CD14-positive monocyte (primary cell): ENCODE data around the gene DYNC1H1. TPM values are rescaled to one million over a fixed set of nuclear protein-coding genes. Genes with fewer than 3 reads are reported as not detected.

Experiments
- DNase-seq, 3 donors: peaks; one replicate each; pipeline ENCODE4 v3.0.0-alpha.2; 2011 to 2022
- H2AFZ ChIP-seq: 2 replicates; pipeline ENCODE4 v1.6.0; 2012; ENCODE audit warnings: mild to moderate bottlenecking, low read depth, low read length, inconsistent platforms; ENCODE audit not compliant: insufficient read depth, poor library complexity, severe bottlenecking
- H3K27ac ChIP-seq, 2 donors: 1 replicate in 1 of 2; 2 replicates in 1 of 2; pipeline ENCODE4 v1.5.1; 2012 to 2013; ENCODE audit warnings: low read length in 2 of 2, control low read depth in 1 of 2, inconsistent platforms in 1 of 2, low read depth in 1 of 2, mild to moderate bottlenecking in 1 of 2
- H3K27me3 ChIP-seq, 2 donors: one replicate each; pipeline versions ENCODE4 v1.6.0 to v1.6.1; 2011 to 2013; ENCODE audit warnings: low read length in 2 of 2; ENCODE audit not compliant: control insufficient read depth in 2 of 2, insufficient read depth in 2 of 2
- H3K36me3 ChIP-seq, 2 donors: replicated peaks in 1 of 2; 1 replicate in 1 of 2; 2 replicates in 1 of 2; pipeline versions ENCODE4 v1.5.1 to v1.6.1; 2012 to 2013; ENCODE audit warnings: low read length in 2 of 2, control low read depth in 1 of 2, inconsistent platforms in 1 of 2, mild to moderate bottlenecking in 1 of 2; ENCODE audit not compliant: insufficient read depth in 2 of 2, control insufficient read depth in 1 of 2
- H3K4me1 ChIP-seq, 2 donors: 1 replicate in 1 of 2; 2 replicates in 1 of 2; pipeline versions ENCODE4 v1.5.1 to v1.6.1; 2012 to 2013; ENCODE audit warnings: low read length in 2 of 2, control low read depth in 1 of 2, inconsistent platforms in 1 of 2, mild to moderate bottlenecking in 1 of 2, moderate library complexity in 1 of 2; ENCODE audit not compliant: insufficient read depth in 2 of 2, control insufficient read depth in 1 of 2
- H3K4me2 ChIP-seq: replicated peaks from 2 replicates; pipeline ENCODE3; 2012; ENCODE audit warnings: low read length, moderate library complexity, mild to moderate bottlenecking; ENCODE audit not compliant: poor library complexity, severe bottlenecking; ENCODE audit errors: extremely low read depth
- H3K4me3 ChIP-seq, 3 experiments: fragments of 200-600 bp in 1 of 3; sonication (generic) in 1 of 3; replicated peaks in 1 of 3; 1 replicate in 2 of 3; 2 replicates in 1 of 3; pipeline ENCODE4 v1.5.1; 2011 to 2013; ENCODE audit warnings: low read length in 3 of 3, mild to moderate bottlenecking in 3 of 3, control low read depth in 2 of 3, low read depth in 2 of 3, inconsistent platforms in 1 of 3, moderate library complexity in 1 of 3
- H3K79me2 ChIP-seq: 2 replicates; pipeline ENCODE4 v1.6.0; 2012; ENCODE audit warnings: mild to moderate bottlenecking, control low read depth, inconsistent platforms, low read length, moderate library complexity; ENCODE audit not compliant: insufficient read depth
- H3K9ac ChIP-seq: 2 replicates; pipeline ENCODE4 v1.6.0; 2017; ENCODE audit warnings: low read length, mild to moderate bottlenecking; ENCODE audit not compliant: insufficient read depth, poor library complexity, severe bottlenecking
- H3K9me3 ChIP-seq, 2 donors: replicated peaks in 1 of 2; 1 replicate in 1 of 2; 2 replicates in 1 of 2; pipeline versions ENCODE4 v1.5.1 to v1.6.1; 2012 to 2013; ENCODE audit warnings: low read length in 2 of 2, control low read depth in 1 of 2; ENCODE audit not compliant: control insufficient read depth in 1 of 2, insufficient read depth in 1 of 2
- H4K20me1 ChIP-seq: 2 replicates; pipeline ENCODE4 v1.6.0; 2012; ENCODE audit warnings: mild to moderate bottlenecking, low read length, control low read depth, moderate library complexity; ENCODE audit not compliant: insufficient read depth
- H3K27ac Mint-ChIP-seq, 7 donors: one replicate each; pipeline ENCODE4 v1.8.0; 2020; ENCODE audit warnings: mild to moderate bottlenecking in 7 of 7, mixed read lengths in 7 of 7, moderate library complexity in 6 of 7, inconsistent platforms in 2 of 7
- H3K27me3 Mint-ChIP-seq, 3 donors: one replicate each; pipeline ENCODE4 v1.8.0; 2021 to 2022; ENCODE audit warnings: low read depth in 3 of 3, mild to moderate bottlenecking in 3 of 3, mixed read lengths in 3 of 3, moderate library complexity in 3 of 3, inconsistent platforms in 1 of 3
- H3K36me3 Mint-ChIP-seq, 2 donors: one replicate each; pipeline ENCODE4 v1.8.0; 2020; ENCODE audit warnings: mixed read lengths in 2 of 2, inconsistent platforms in 1 of 2, mild to moderate bottlenecking in 1 of 2
- H3K4me1 Mint-ChIP-seq: one replicate; pipeline ENCODE4 v1.8.0; 2020; ENCODE audit warnings: mild to moderate bottlenecking, mixed read lengths
- H3K4me3 Mint-ChIP-seq, 2 donors: one replicate each; pipeline ENCODE4 v1.8.0; 2020; ENCODE audit warnings: mild to moderate bottlenecking in 2 of 2, mixed read lengths in 2 of 2, moderate library complexity in 1 of 2
- H3K9me3 Mint-ChIP-seq, 7 donors: one replicate each; pipeline ENCODE4 v1.8.0; 2020 to 2022; ENCODE audit warnings: mixed read lengths in 7 of 7, mild to moderate bottlenecking in 6 of 7, moderate library complexity in 6 of 7, inconsistent platforms in 2 of 7
- CTCF ChIP-seq: fragments of 200-600 bp; IDR thresholded peaks from one replicate; pipeline ENCODE4 v1.8.0; 2022; ENCODE audit warnings: antibody characterized with exemption, mild to moderate bottlenecking
- WGBS: methylation state at CpG from one replicate; pipeline ENCODE4 v1.1.5; 2013; ENCODE audit warnings: missing lambda C conversion rate; ENCODE audit not compliant: insufficient coverage; 5-methylcytosine and 5-hydroxymethylcytosine counted together
- intact Hi-C, 2 donors: fragments of 100-400 bp; cut with micrococcal nuclease; formaldehyde crosslinking; loops; one replicate each; pipeline versions ENCODE4 v1.15.0 to v1.15.1; 2023
- polyA plus RNA-seq, 3 donors: library from polyadenylated mRNA; depleted of rRNA in 1 of 3; unstranded in 2 of 3; stranded (reverse) in 1 of 3; fragments of 300-500 nt in 2 of 3; fragments of >200 nt in 1 of 3; fragmentation: Illumina TruSeq in 2 of 3; gene quantifications; 1 replicate in 2 of 3; 2 replicates in 1 of 3; pipeline ENCODE4 v1.2.3, GENCODE V29; 2012 to 2021

The DYNC1H1 gene
- polyA plus RNA-seq, 3 donors: 14.7 to 87.3 (median 23.6) TPM

- no peak overlapping the region for H3K27ac Mint-ChIP-seq
- Histone ChIP-seq H3K9ac (no peak overlapping the region), H3K4me2 (no peak overlapping the region), H3K36me3 (peaks cover 97 to 100% of the 10 kb centered on the region in 2 donors), H3K79me2 (no peaks in the 10 kb centered on the region), H3K27ac (no peak overlapping the region), H3K4me1 (no peaks in the 10 kb centered on the region), H3K9me3 (no peaks in the 10 kb centered on the region), H3K27me3 (no peaks in the 10 kb centered on the region), H4K20me1 (peaks cover 13% of the 10 kb centered on the region), H2AFZ (no peak overlapping the region), H3K4me3 (no peak overlapping the region)
- peak overlapping the region in 1 of 2 donors; percentile 4 for H3K4me3 Mint-ChIP-seq
- WGBS: 99% methylated on average over 17 of the region's 19 CpGs
- peaks cover 92 to 100% of the 10 kb centered on the region in 2 donors for H3K36me3 Mint-ChIP-seq
- intact Hi-C loops: no loop called here
- no peak for DNase-seq
- peaks cover 0 to 2% (median 0%) of the 10 kb centered on the region in 7 donors for H3K9me3 Mint-ChIP-seq
- no peaks in the 10 kb centered on the region for H3K27me3 Mint-ChIP-seq
- no peaks in the 10 kb centered on the region for H3K4me1 Mint-ChIP-seq
- TF ChIP-seq CTCF: no peak
Measured at GRCh38 chr14:102018251-102018650, 53.9 kb downstream of the DYNC1H1 start.

- DNase-seq: no peak
- Mint-ChIP-seq H3K4me3 (no peak overlapping the region), H3K27me3 (no peaks in the 10 kb centered on the region), H3K4me1 (no peaks in the 10 kb centered on the region), H3K9me3 (peaks cover 0 to 2% (median 0%) of the 10 kb centered on the region in 7 donors), H3K27ac (no peak overlapping the region), H3K36me3 (peaks cover 91 to 100% of the 10 kb centered on the region in 2 donors)
- intact Hi-C loops: no loop called here
- no peaks in the 10 kb centered on the region for H3K4me1 ChIP-seq
- no peak overlapping the region for H2AFZ ChIP-seq
- 95% methylated on average over 4 of the region's 9 CpGs for WGBS
- peaks cover 7% of the 10 kb centered on the region for H4K20me1 ChIP-seq
- H3K79me2 ChIP-seq: no peaks in the 10 kb centered on the region
- TF ChIP-seq CTCF: no peak
- H3K36me3 ChIP-seq: peaks cover 97 to 100% of the 10 kb centered on the region in 2 donors
- H3K4me3 ChIP-seq: no peak overlapping the region
- H3K27ac ChIP-seq: no peak overlapping the region
- H3K9me3 ChIP-seq: no peaks in the 10 kb centered on the region
- no peak overlapping the region for H3K4me2 ChIP-seq
- no peaks in the 10 kb centered on the region for H3K27me3 ChIP-seq
- H3K9ac ChIP-seq: no peak overlapping the region
Measured at GRCh38 chr14:102019006-102019540, 54.7 kb downstream of the DYNC1H1 start.
